T-helper 2 cell treated with Interferon-gamma antibody and Interleukin-4, amounts not matched to agents 5 μg/mL and 100 μg/mL, for 36 hours (primary cell): ENCODE data around the gene PFKP.

ENCODE experiments used
- DNase-seq: peaks from one replicate; pipeline ENCODE4 v3.0.0; 2021; ENCODE audit warnings: low spot score
- H3K27ac Mint-ChIP-seq: one replicate; pipeline ENCODE4 v1.8.0; 2021; ENCODE audit warnings: mild to moderate bottlenecking, mixed read lengths
- H3K27me3 Mint-ChIP-seq: one replicate; pipeline ENCODE4 v1.8.0; 2021; ENCODE audit warnings: low read depth, mixed read lengths
- H3K36me3 Mint-ChIP-seq: one replicate; pipeline ENCODE4 v1.8.0; 2021; ENCODE audit warnings: low read depth, mixed read lengths
- H3K4me1 Mint-ChIP-seq: one replicate; pipeline ENCODE4 v1.8.0; 2021; ENCODE audit warnings: low read depth, mixed read lengths
- H3K4me3 Mint-ChIP-seq: one replicate; pipeline ENCODE4 v1.8.0; 2022; ENCODE audit warnings: mild to moderate bottlenecking, moderate library complexity, mixed read lengths
- H3K9me3 Mint-ChIP-seq: one replicate; pipeline ENCODE4 v1.8.0; 2021; ENCODE audit warnings: mixed read lengths

Gene PFKP

GRCh38 chr10:3071405-3072198 is 4.3 kb downstream of the PFKP start:
- Mint-ChIP-seq H3K4me3 (peak overlapping the region; percentile 74), H3K27me3 (no peaks in the 10 kb centered on the region), H3K9me3 (no peaks in the 10 kb centered on the region), H3K4me1 (peaks cover 43% of the 10 kb centered on the region), H3K27ac (peak overlapping the region; percentile 75), H3K36me3 (peaks cover 60% of the 10 kb centered on the region)
- peak; percentile 67 for DNase-seq

GRCh38 chr10:3072641-3073360 is 5.5 kb downstream of the PFKP start:
- H3K9me3 Mint-ChIP-seq: no peaks in the 10 kb centered on the region
- H3K4me1 Mint-ChIP-seq: peaks cover 47% of the 10 kb centered on the region
- H3K36me3 Mint-ChIP-seq: peaks cover 64% of the 10 kb centered on the region
- DNase-seq: no peak
- peak overlapping the region; percentile 31 for H3K27ac Mint-ChIP-seq
- H3K27me3 Mint-ChIP-seq: no peaks in the 10 kb centered on the region
- no peak overlapping the region for H3K4me3 Mint-ChIP-seq

- Mint-ChIP-seq H3K9me3 (no peaks in the 10 kb centered on the region), H3K36me3 (peaks cover 65% of the 10 kb centered on the region), H3K4me1 (peaks cover 46% of the 10 kb centered on the region), H3K27me3 (no peaks in the 10 kb centered on the region), H3K27ac (no peak overlapping the region), H3K4me3 (no peak overlapping the region)
- DNase-seq: no peak
Measured at GRCh38 chr10:3074145-3074665, 6.9 kb downstream of the PFKP start.

- Mint-ChIP-seq H3K4me1 (peaks cover 39% of the 10 kb centered on the region), H3K27me3 (no peaks in the 10 kb centered on the region), H3K27ac (no peak overlapping the region), H3K9me3 (no peaks in the 10 kb centered on the region), H3K4me3 (no peak overlapping the region), H3K36me3 (peaks cover 59% of the 10 kb centered on the region)
- no peak for DNase-seq
Measured at GRCh38 chr10:3074985-3075600, 7.7 kb downstream of the PFKP start.

GRCh38 chr10:3076138-3076537 is 8.8 kb downstream of the PFKP start:
- Mint-ChIP-seq H3K27me3 (no peaks in the 10 kb centered on the region), H3K27ac (no peak overlapping the region), H3K36me3 (peaks cover 55% of the 10 kb centered on the region), H3K9me3 (no peaks in the 10 kb centered on the region), H3K4me1 (peaks cover 34% of the 10 kb centered on the region), H3K4me3 (no peak overlapping the region)
- no peak for DNase-seq

GRCh38 chr10:3077509-3077908 is 10.2 kb downstream of the PFKP start:
- peaks cover 22% of the 10 kb centered on the region for H3K4me1 Mint-ChIP-seq

GRCh38 chr10:3077940-3078630 is 10.7 kb downstream of the PFKP start:
- Mint-ChIP-seq H3K4me3 (no peak overlapping the region), H3K4me1 (peaks cover 18% of the 10 kb centered on the region), H3K36me3 (peaks cover 49% of the 10 kb centered on the region), H3K27ac (no peak overlapping the region), H3K27me3 (no peaks in the 10 kb centered on the region), H3K9me3 (no peaks in the 10 kb centered on the region)
- DNase-seq: no peak

More at GRCh38 chr10:3077509-3077908, 10.2 kb downstream of the PFKP start:
- no peak overlapping the region for H3K4me3 Mint-ChIP-seq
- peaks cover 49% of the 10 kb centered on the region for H3K36me3 Mint-ChIP-seq
- H3K27me3 Mint-ChIP-seq: no peaks in the 10 kb centered on the region
- no peak overlapping the region for H3K27ac Mint-ChIP-seq
- H3K9me3 Mint-ChIP-seq: no peaks in the 10 kb centered on the region
- no peak for DNase-seq

- no peaks in the 10 kb centered on the region for H3K9me3 Mint-ChIP-seq
- peaks cover 42% of the 10 kb centered on the region for H3K36me3 Mint-ChIP-seq
- no peaks in the 10 kb centered on the region for H3K27me3 Mint-ChIP-seq
- no peak for DNase-seq
- no peak overlapping the region for H3K4me3 Mint-ChIP-seq
- H3K27ac Mint-ChIP-seq: no peak overlapping the region
- H3K4me1 Mint-ChIP-seq: peaks cover 20% of the 10 kb centered on the region
Measured at GRCh38 chr10:3081383-3081981, 14.1 kb downstream of the PFKP start.

GRCh38 chr10:3082290-3082689 is 14.9 kb downstream of the PFKP start:
- Mint-ChIP-seq H3K36me3 (peaks cover 43% of the 10 kb centered on the region), H3K27ac (no peak overlapping the region), H3K27me3 (no peaks in the 10 kb centered on the region), H3K4me3 (no peak overlapping the region), H3K9me3 (no peaks in the 10 kb centered on the region), H3K4me1 (peaks cover 15% of the 10 kb centered on the region)
- no peak for DNase-seq

GRCh38 chr10:3085785-3086567 is 18.6 kb downstream of the PFKP start:
- DNase-seq: no peak
- Mint-ChIP-seq H3K27me3 (no peaks in the 10 kb centered on the region), H3K4me1 (peaks cover 23% of the 10 kb centered on the region), H3K36me3 (peaks cover 50% of the 10 kb centered on the region), H3K9me3 (no peaks in the 10 kb centered on the region), H3K4me3 (no peak overlapping the region), H3K27ac (peak overlapping the region; percentile 41)

- Mint-ChIP-seq H3K36me3 (peaks cover 61% of the 10 kb centered on the region), H3K9me3 (no peaks in the 10 kb centered on the region), H3K27me3 (no peaks in the 10 kb centered on the region), H3K4me3 (no peak overlapping the region), H3K4me1 (peaks cover 55% of the 10 kb centered on the region), H3K27ac (no peak overlapping the region)
- no peak for DNase-seq
Measured at GRCh38 chr10:3090388-3090787, 23.0 kb downstream of the PFKP start.

- Mint-ChIP-seq H3K36me3 (peaks cover 63% of the 10 kb centered on the region), H3K27me3 (no peaks in the 10 kb centered on the region), H3K9me3 (no peaks in the 10 kb centered on the region), H3K27ac (peak overlapping the region; percentile 93), H3K4me3 (peak overlapping the region; percentile 73), H3K4me1 (peaks cover 57% of the 10 kb centered on the region)
- peak; percentile 56 for DNase-seq
Measured at GRCh38 chr10:3090914-3091787, 23.8 kb downstream of the PFKP start.
